ENCODE measurements around the gene USPL1.
A peak's percentile ranks its signal among the peaks of the same experiment; 100 is the strongest.

Gene USPL1

DNA sequence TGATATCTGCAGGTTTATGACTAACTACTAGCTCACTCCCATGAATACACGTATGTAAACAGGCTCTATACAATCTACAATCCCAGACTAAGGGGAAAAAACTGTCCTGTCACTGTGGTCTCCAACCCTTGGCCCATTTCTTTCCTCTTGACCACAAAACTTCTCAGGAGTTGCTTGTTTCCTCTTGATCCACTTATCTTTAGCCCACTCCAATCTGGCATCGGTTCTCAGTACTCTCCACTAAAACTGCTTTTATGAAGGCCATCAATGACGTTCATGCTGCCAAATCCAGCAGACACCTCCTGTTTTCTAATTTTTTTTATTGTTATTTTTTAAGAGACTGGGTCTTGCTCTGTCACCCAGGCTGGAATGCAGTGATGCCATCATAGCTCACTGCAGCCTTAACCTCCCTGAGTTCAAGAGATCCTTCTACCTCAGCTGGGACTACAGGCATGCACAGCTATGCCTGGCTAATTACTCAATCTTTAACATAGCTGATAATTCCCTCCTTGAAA, 31.9 kb upstream of the USPL1 start:
- TF ChIP-seq, protein P1, sequence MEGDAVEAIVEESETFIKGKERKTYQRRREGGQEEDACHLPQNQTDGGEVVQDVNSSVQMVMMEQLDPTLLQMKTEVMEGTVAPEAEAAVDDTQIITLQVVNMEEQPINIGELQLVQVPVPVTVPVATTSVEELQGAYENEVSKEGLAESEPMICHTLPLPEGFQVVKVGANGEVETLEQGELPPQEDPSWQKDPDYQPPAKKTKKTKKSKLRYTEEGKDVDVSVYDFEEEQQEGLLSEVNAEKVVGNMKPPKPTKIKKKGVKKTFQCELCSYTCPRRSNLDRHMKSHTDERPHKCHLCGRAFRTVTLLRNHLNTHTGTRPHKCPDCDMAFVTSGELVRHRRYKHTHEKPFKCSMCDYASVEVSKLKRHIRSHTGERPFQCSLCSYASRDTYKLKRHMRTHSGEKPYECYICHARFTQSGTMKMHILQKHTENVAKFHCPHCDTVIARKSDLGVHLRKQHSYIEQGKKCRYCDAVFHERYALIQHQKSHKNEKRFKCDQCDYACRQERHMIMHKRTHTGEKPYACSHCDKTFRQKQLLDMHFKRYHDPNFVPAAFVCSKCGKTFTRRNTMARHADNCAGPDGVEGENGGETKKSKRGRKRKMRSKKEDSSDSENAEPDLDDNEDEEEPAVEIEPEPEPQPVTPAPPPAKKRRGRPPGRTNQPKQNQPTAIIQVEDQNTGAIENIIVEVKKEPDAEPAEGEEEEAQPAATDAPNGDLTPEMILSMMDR (IDR thresholded peaks at IDR 0.05; ENCODE audit: poor library complexity, severe bottlenecking), result no peak
- Histone ChIP-seq H3K4me3 (ENCODE audit: severe bottlenecking) (no peak overlapping the region), H3K27ac (ENCODE audit: poor library complexity, severe bottlenecking) (no peak overlapping the region), H3K4me1 (ENCODE audit: insufficient read depth, poor library complexity, severe bottlenecking) (peaks cover 13% of the 10 kb centered on the region), H3K27me3 (ENCODE audit: insufficient read depth, poor library complexity, severe bottlenecking) (no peaks in the 10 kb centered on the region), H3K36me3 (ENCODE audit: low read depth) (no peaks in the 10 kb centered on the region), H3K9me3 (ENCODE audit: severe bottlenecking) (no peaks in the 10 kb centered on the region)
- DNase-seq (ENCODE audit: low spot score), result no peak
- ATAC-seq (ENCODE audit: low read depth), result peak; percentile 67

DNA sequence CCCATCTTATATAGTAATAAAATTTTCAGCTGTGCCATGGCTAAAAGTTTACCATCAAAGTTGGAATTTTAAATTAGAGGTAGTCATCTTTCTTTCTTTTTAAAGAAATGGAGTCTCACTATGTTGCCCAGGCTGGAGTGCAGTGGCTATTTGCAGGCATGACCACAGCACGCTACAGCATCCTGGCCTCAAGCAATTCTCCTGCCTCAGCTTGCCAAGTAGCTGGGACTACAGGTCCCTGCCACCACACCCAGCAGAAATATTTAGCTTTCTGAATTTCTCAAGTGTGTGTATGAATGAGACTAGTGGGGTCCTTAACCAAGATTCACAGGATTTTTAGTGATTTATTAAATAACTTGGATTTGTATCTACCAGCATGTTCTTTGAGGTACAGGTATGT, 30.5 kb upstream of the USPL1 start:
- TF ChIP-seq, protein P1 (IDR thresholded peaks at IDR 0.05; ENCODE audit: poor library complexity, severe bottlenecking), result no peak
- Histone ChIP-seq H3K27me3 (ENCODE audit: insufficient read depth, poor library complexity, severe bottlenecking) (no peaks in the 10 kb centered on the region), H3K27ac (ENCODE audit: poor library complexity, severe bottlenecking) (no peak overlapping the region), H3K9me3 (ENCODE audit: severe bottlenecking) (no peaks in the 10 kb centered on the region), H3K4me3 (ENCODE audit: severe bottlenecking) (no peak overlapping the region), H3K36me3 (ENCODE audit: low read depth) (no peaks in the 10 kb centered on the region), H3K4me1 (ENCODE audit: insufficient read depth, poor library complexity, severe bottlenecking) (peaks cover 10% of the 10 kb centered on the region)
- DNase-seq (ENCODE audit: low spot score), result no peak
- no peak for ATAC-seq (ENCODE audit: low read depth)

DNA sequence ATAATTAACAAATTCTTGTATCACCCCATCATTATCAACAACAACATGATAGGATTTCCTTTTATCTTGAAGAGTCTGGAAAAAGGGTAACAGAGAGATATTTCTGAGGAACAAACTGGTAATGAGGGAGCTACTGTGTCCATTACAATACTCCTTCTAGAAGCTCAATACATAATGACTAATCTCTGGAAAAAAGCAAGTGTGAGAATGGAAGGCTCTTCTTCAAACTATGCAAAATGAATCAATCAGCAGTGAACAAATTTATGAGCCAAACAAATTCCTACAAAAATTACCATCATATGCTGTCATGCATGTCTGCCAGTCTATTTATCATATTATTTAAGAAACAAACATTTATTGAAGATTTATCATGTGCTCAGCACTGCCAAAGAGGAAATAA, 30.0 kb upstream of the USPL1 start:
- H3K4me1 ChIP-seq (ENCODE audit: insufficient read depth, poor library complexity, severe bottlenecking), result peaks cover 10% of the 10 kb centered on the region
- ATAC-seq (ENCODE audit: low read depth) (no peak), DNase-seq (ENCODE audit: low spot score) (no peak)
- H3K27me3 ChIP-seq (ENCODE audit: insufficient read depth, poor library complexity, severe bottlenecking), result no peaks in the 10 kb centered on the region
- TF ChIP-seq, protein P1 (IDR thresholded peaks at IDR 0.05; ENCODE audit: poor library complexity, severe bottlenecking), result no peak
- H3K36me3 ChIP-seq (ENCODE audit: low read depth), result no peaks in the 10 kb centered on the region
- H3K4me3 ChIP-seq (ENCODE audit: severe bottlenecking), result no peak overlapping the region
- H3K9me3 ChIP-seq (ENCODE audit: severe bottlenecking), result no peaks in the 10 kb centered on the region
- no peak overlapping the region for H3K27ac ChIP-seq (ENCODE audit: poor library complexity, severe bottlenecking)

DNA sequence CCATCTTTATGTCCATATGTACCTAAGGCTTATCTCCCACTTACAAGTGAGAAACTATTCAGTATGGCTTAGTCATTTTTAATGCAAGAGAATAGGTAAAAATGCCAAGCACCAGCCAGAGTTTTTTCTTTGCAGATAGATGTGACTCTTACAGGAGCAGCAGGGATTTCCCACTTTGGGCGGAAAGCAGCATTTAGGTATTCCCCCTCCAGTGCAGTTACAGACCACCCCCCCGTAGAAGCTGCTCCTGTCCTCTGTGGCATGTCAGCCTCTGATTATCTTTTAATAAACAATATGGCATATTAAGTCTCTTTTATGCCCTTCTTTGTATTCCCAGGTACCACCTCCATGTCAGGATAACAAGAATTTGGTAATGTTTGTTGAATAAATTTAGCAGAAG, 24.7 kb upstream of the USPL1 start:
- no peak overlapping the region for H3K4me3 ChIP-seq (ENCODE audit: severe bottlenecking)
- H3K27ac ChIP-seq (ENCODE audit: poor library complexity, severe bottlenecking), result no peak overlapping the region
- no peaks in the 10 kb centered on the region for H3K4me1 ChIP-seq (ENCODE audit: insufficient read depth, poor library complexity, severe bottlenecking)

DNA sequence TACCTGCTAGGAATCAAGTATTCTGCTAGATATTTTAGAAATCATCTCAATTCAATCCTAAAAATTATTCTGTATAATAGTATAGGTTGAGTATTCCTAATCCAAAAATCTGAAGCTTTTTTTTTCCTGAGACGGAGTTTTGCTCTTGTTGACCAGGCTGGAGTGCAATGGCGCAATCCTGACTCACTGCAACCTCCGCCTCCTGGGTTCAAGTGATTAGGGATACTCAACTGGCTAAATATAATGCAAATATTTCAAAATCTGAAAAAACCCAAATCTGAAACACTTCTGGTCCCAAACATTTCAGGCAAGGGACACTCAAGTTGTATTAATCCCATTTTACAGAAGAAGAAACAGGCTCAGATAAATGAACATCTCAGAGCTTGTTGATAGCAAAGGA, 17.2 kb upstream of the USPL1 start:
- ATAC-seq (ENCODE audit: low read depth) (no peak), DNase-seq (ENCODE audit: low spot score) (no peak)
- Histone ChIP-seq H3K27ac (ENCODE audit: poor library complexity, severe bottlenecking) (no peak overlapping the region), H3K9me3 (ENCODE audit: severe bottlenecking) (no peaks in the 10 kb centered on the region), H3K27me3 (ENCODE audit: insufficient read depth, poor library complexity, severe bottlenecking) (no peaks in the 10 kb centered on the region), H3K4me1 (ENCODE audit: insufficient read depth, poor library complexity, severe bottlenecking) (no peaks in the 10 kb centered on the region), H3K4me3 (ENCODE audit: severe bottlenecking) (no peak overlapping the region), H3K36me3 (ENCODE audit: low read depth) (no peaks in the 10 kb centered on the region)
- TF ChIP-seq, protein P1 (IDR thresholded peaks at IDR 0.05; ENCODE audit: poor library complexity, severe bottlenecking), result no peak

More for the DNA sequence above, 24.7 kb upstream of the USPL1 start:
- Histone ChIP-seq H3K36me3 (ENCODE audit: low read depth) (no peaks in the 10 kb centered on the region), H3K9me3 (ENCODE audit: severe bottlenecking) (no peaks in the 10 kb centered on the region), H3K27me3 (ENCODE audit: insufficient read depth, poor library complexity, severe bottlenecking) (no peaks in the 10 kb centered on the region)
- ATAC-seq (ENCODE audit: low read depth) (no peak), DNase-seq (ENCODE audit: low spot score) (no peak)
- TF ChIP-seq, protein P1 (IDR thresholded peaks at IDR 0.05; ENCODE audit: poor library complexity, severe bottlenecking), result no peak
